K562 (cell line): ENCODE data around the gene BCL2L12. TPM values are rescaled to one million over a fixed set of nuclear protein-coding genes. Genes with fewer than 3 reads are reported as not detected.
A peak's percentile ranks its signal among the peaks of the same experiment; 100 is the strongest.

Source experiments
- ATAC-seq: fragments of 200-7000 bp; cut with Tn5 transposase; 3 replicates; pipeline ENCODE4 v1.9.1; 2020; ENCODE audit warnings: moderate library complexity
- Bru-seq: library from RNA; stranded (reverse); fragments of 400-500 nt; gene quantifications from one replicate; lab custom pipeline; 2021; lab: Mats Ljungman, UMichigan
- BruChase-seq, 2 experiments: library from RNA; stranded (reverse); fragments of 400-500 nt; gene quantifications; one replicate each; lab custom pipeline; 2021; lab: Mats Ljungman, UMichigan
- BruUV-seq: library from RNA; stranded (reverse); fragments of 400-500 nt; replicated peaks from 2 replicates; lab custom pipeline; 2021; lab: Mats Ljungman, UMichigan
- CTCF ChIA-PET: fragments of 300-600 bp; formaldehyde crosslinking; extraction: SDS; loops from one replicate; lab custom pipeline; 2021; ENCODE audit warnings: low intra/inter-chr PET ratio; lab: Yijun Ruan, JAX
- POLR2A ChIA-PET: fragments of 300-600, 350-650 bp; sonication (Branson Sonifier 250); formaldehyde crosslinking; extraction: SDS; loops from one replicate; lab custom pipeline; 2021; ENCODE audit warnings: antibody characterized with exemption, inconsistent platforms; lab: Yijun Ruan, JAX
- DNase-seq, 4 experiments: peaks; one replicate each; pipeline versions ENCODE4 v3.0.0 to v3.0.0-alpha.2; 2011 to 2018; ENCODE audit warnings: low spot score in 3 of 4, mixed read lengths in 3 of 4; ENCODE audit errors: extremely low read depth in 1 of 4
- FAIRE-seq: peaks from 2 replicates; lab custom pipeline; 2011; peaks lifted over from hg19 to GRCh38; lab: Jason Lieb, UNC
- H2AFZ ChIP-seq: 2 replicates; pipeline ENCODE4 v1.6.0; 2011; ENCODE audit warnings: low read depth, low read length, control low read depth, inconsistent platforms
- H3K27ac ChIP-seq: fragments of 200-600 bp; 3 replicates; pipeline ENCODE4 v1.8.0; 2011; ENCODE audit warnings: low read depth, mild to moderate bottlenecking, control low read depth, inconsistent platforms, low read length, moderate library complexity, mixed read lengths; ENCODE audit errors: extremely low read depth
- H3K27me3 ChIP-seq, 2 experiments: fragments of 300-600 bp in 1 of 2; 2 replicates in 1 of 2; 3 replicates in 1 of 2; pipeline versions ENCODE4 v1.6.0 to v1.8.0; 2011; ENCODE audit warnings: inconsistent platforms in 2 of 2, low read length in 2 of 2, mild to moderate bottlenecking in 1 of 2, mixed read lengths in 1 of 2, moderate library complexity in 1 of 2; ENCODE audit not compliant: control insufficient read depth in 2 of 2, insufficient read depth in 2 of 2
- H3K36me3 ChIP-seq: fragments of 300-600 bp; 3 replicates; pipeline ENCODE4 v1.8.0; 2011; ENCODE audit warnings: mild to moderate bottlenecking, low read length, inconsistent platforms; ENCODE audit not compliant: control insufficient read depth, insufficient read depth
- H3K4me1 ChIP-seq, 2 experiments: fragments of 200-600 bp in 1 of 2; replicated peaks in 1 of 2; 2 replicates in 1 of 2; 3 replicates in 1 of 2; pipeline versions ENCODE4 v1.5.1 to v1.8.0; 2011; ENCODE audit warnings: inconsistent platforms in 2 of 2, low read length in 2 of 2, mild to moderate bottlenecking in 1 of 2, mixed read lengths in 1 of 2, moderate library complexity in 1 of 2; ENCODE audit not compliant: control insufficient read depth in 2 of 2, insufficient read depth in 2 of 2
- H3K4me2 ChIP-seq: 2 replicates; pipeline ENCODE4 v1.6.1; 2011; ENCODE audit warnings: low read length, control low read depth, inconsistent platforms, mixed read lengths; ENCODE audit not compliant: insufficient read depth
- H3K4me3 ChIP-seq: fragments of 200-600 bp; sonication (generic), shearing (Covaris generic); 2 replicates; pipeline ENCODE4 v1.5.1; 2016; ENCODE audit warnings: control low read depth, inconsistent platforms
- H3K79me2 ChIP-seq: fragments of 200-600 bp; 3 replicates; pipeline ENCODE4 v1.8.0; 2011; ENCODE audit warnings: low read length, inconsistent platforms; ENCODE audit not compliant: control insufficient read depth, insufficient read depth
- H3K9ac ChIP-seq, 2 experiments: 2 replicates each; pipeline versions ENCODE4 v1.6.0 to v1.6.1; 2011; ENCODE audit warnings: low read depth in 2 of 2, low read length in 2 of 2, control low read depth in 1 of 2, inconsistent platforms in 1 of 2, mild to moderate bottlenecking in 1 of 2, mixed read lengths in 1 of 2; ENCODE audit not compliant: insufficient read depth in 1 of 2
- H3K9me1 ChIP-seq: one replicate; pipeline ENCODE4 v1.6.0; 2011; ENCODE audit warnings: inconsistent platforms, mild to moderate bottlenecking, low read length, moderate library complexity; ENCODE audit not compliant: control insufficient read depth, insufficient read depth
- H3K9me3 ChIP-seq: replicated peaks from 2 replicates; pipeline ENCODE4 v1.5.1; 2011; ENCODE audit warnings: low read depth, low read length, inconsistent platforms; ENCODE audit not compliant: control insufficient read depth, insufficient read depth
- H4K20me1 ChIP-seq: replicated peaks from 2 replicates; pipeline ENCODE4 v1.6.1; 2011; ENCODE audit warnings: low read length, inconsistent platforms, mixed read lengths; ENCODE audit not compliant: control insufficient read depth, insufficient read depth
- CBFA2T2 ChIP-seq: fragments of 450-650 bp; conservative IDR thresholded peaks from 2 replicates; pipeline ENCODE4 v1.6.1; 2017; ENCODE audit warnings: mild to moderate bottlenecking
- CBFA2T3 ChIP-seq: fragments of 450-650 bp; IDR thresholded peaks from 2 replicates; pipeline ENCODE4 v1.6.1; 2017
- ELF2 ChIP-seq: fragments of 250-450 bp; sonication (Bioruptor Pico); IDR thresholded peaks from 2 replicates; pipeline ENCODE4 v1.5.0; 2021; ENCODE audit warnings: mild to moderate bottlenecking
- HLTF ChIP-seq: fragments of 450-650 bp; IDR thresholded peaks from 2 replicates; pipeline ENCODE4 v1.6.1; 2016
- JUN ChIP-seq, 2 experiments: sonication (generic) in 1 of 2; formaldehyde crosslinking in 1 of 2; IDR thresholded peaks; 2 replicates each; pipeline versions ENCODE4 v1.6.1 to v1.8.0; 2012 to 2022; ENCODE audit warnings: borderline replicate concordance in 2 of 2, mild to moderate bottlenecking in 2 of 2, improper control_type of control experiment in 1 of 2, low read depth in 1 of 2, low read length in 1 of 2, missing genetic modification reagents in 1 of 2
- MTA3 ChIP-seq: fragments of 450-650 bp; formaldehyde crosslinking; IDR thresholded peaks from 2 replicates; pipeline ENCODE4 v1.6.1; 2017; ENCODE audit warnings: mild to moderate bottlenecking, borderline replicate concordance
- RBFOX2 ChIP-seq: fragments of 200-400 bp; formaldehyde crosslinking; IDR thresholded peaks from 2 replicates; pipeline ENCODE4 v1.6.1; 2017; ENCODE audit warnings: low read depth, mild to moderate bottlenecking, low read length, moderate library complexity
- RBM17 ChIP-seq: fragments of 200-400 bp; formaldehyde crosslinking; IDR thresholded peaks from 2 replicates; pipeline ENCODE4 v1.6.1; 2017; ENCODE audit warnings: low read depth, mild to moderate bottlenecking, low read length, borderline replicate concordance
- SMAD3 ChIP-seq: fragments of 450-650 bp; formaldehyde crosslinking; conservative IDR thresholded peaks from 2 replicates; pipeline ENCODE4 v1.4.0; 2020; ENCODE audit warnings: mild to moderate bottlenecking
- SMARCA5 ChIP-seq: fragments of 450-650 bp; IDR thresholded peaks from 2 replicates; pipeline ENCODE4 v1.6.1; 2016
- TCF7 ChIP-seq: sonication (generic); IDR thresholded peaks from 2 replicates; pipeline ENCODE4 v1.6.1; 2016; ENCODE audit warnings: antibody characterized with exemption, borderline replicate concordance
- TSC22D4 ChIP-seq: fragments of 450-650 bp; IDR thresholded peaks from 2 replicates; pipeline ENCODE4 v1.6.1; 2016; ENCODE audit warnings: missing genetic modification characterization, missing biosample characterization, control low read depth
- XRCC5 ChIP-seq: fragments of 200-400 bp; formaldehyde crosslinking; IDR thresholded peaks from 2 replicates; pipeline ENCODE4 v1.6.1; 2017; ENCODE audit warnings: low read depth, mild to moderate bottlenecking, low read length
- ZBED1 ChIP-seq: IDR thresholded peaks from 2 replicates; pipeline ENCODE4 v1.6.1; 2014
- ZBTB7A ChIP-seq: IDR thresholded peaks from 2 replicates; pipeline ENCODE4 v1.6.1; 2011; ENCODE audit warnings: low read depth, mild to moderate bottlenecking, low read length, moderate library complexity, borderline replicate concordance; ENCODE audit not compliant: control insufficient read depth
- ZNF707 ChIP-seq: fragments of 250-450 bp; sonication (Bioruptor Pico); conservative IDR thresholded peaks from 2 replicates; pipeline ENCODE4 v1.8.0; 2022; ENCODE audit warnings: inconsistent platforms, mild to moderate bottlenecking, moderate library complexity
- ZNF766 ChIP-seq: fragments of 200-800 bp; sonication (Bioruptor generic); conservative IDR thresholded peaks from 2 replicates; pipeline ENCODE4 v1.6.1; 2016; ENCODE audit warnings: missing genetic modification characterization, missing compliant biosample characterization
- WGBS: fragments of 100-300 bp; shearing (Covaris generic); methylation state at CpG from one replicate; pipeline ENCODE4 v1.1.6; 2016; ENCODE audit warnings: low coverage, mixed read lengths; ENCODE audit not compliant: insufficient coverage; ENCODE audit errors: missing lambda C conversion rate; 5-methylcytosine and 5-hydroxymethylcytosine counted together
- in situ Hi-C: fragments of 300-500 bp; cut with MboI; formaldehyde crosslinking; loops from 4 replicates; pipeline ENCODE4 v1.15.0; 2018; ENCODE audit warnings: inconsistent platforms, mixed read lengths
- intact Hi-C: fragments of 100-400 bp; cut with micrococcal nuclease; formaldehyde crosslinking; loops from 2 replicates; pipeline ENCODE4 v1.14.2; 2022
- long read RNA-seq, 3 experiments: library from polyadenylated mRNA in 2 of 3; library from RNA in 1 of 3; unstranded in 2 of 3; stranded (forward) in 1 of 3; transcript quantifications; one replicate each; pipeline ENCODE4 v2.0.0, GENCODE V29; 2019 to 2022
- polyA minus RNA-seq, 3 experiments: library from RNA; depleted of rRNA, polyadenylated mRNA; stranded (reverse); fragments of >200 nt; gene quantifications; 2 replicates each; pipeline ENCODE4 v1.2.3, GENCODE V29; 2011
- polyA plus RNA-seq, 8 experiments: library from polyadenylated mRNA; depleted of rRNA in 4 of 8; stranded (reverse) in 5 of 8; unstranded in 3 of 8; fragments of >200 nt; fragmentation: Nextera tagmentation in 2 of 8; fragmentation: Illumina TruSeq in 1 of 8; extraction: Ambion mirVana in 2 of 8; extraction: Trizol in 1 of 8; gene quantifications; 2 replicates each; pipeline versions ENCODE4 v1.2.1 to v1.2.3, GENCODE V29; 2011 to 2014; ENCODE audit warnings: inconsistent platforms in 1 of 8, missing spikeins in 1 of 8
- total RNA-seq, 7 experiments: library from RNA; depleted of rRNA in 6 of 7; stranded (reverse); fragments of >200 nt in 6 of 7; fragmentation: Illumina TruSeq in 2 of 7; extraction: Trizol in 2 of 7; gene quantifications; 2 replicates each; pipeline versions ENCODE4 v1.2.1 to v1.2.3, GENCODE V29; 2011 to 2021; ENCODE audit warnings: low replicate concordance in 1 of 7

The BCL2L12 gene
- total RNA-seq (2011; cell fraction: chromatin; rRNA removed; ENCODE audit: low replicate concordance) = 31.5 and 83.3 TPM in 2 replicates
- 79.4 and 85.7 TPM in 2 replicates for total RNA-seq (2011; cell fraction: nucleolus; rRNA removed)
- 47.0 and 50.7 TPM in 2 replicates for total RNA-seq (2011; cell fraction: nucleoplasm; rRNA removed)
- 128 and 169 TPM in 2 replicates for total RNA-seq (2014; rRNA removed)
- total RNA-seq (2014; rRNA removed; fragmentation: Illumina TruSeq; extraction: Trizol) = 17.0 and 18.8 TPM in 2 replicates
- total RNA-seq (2015; rRNA removed; fragmentation: Illumina TruSeq; extraction: Trizol) = 26.5 and 29.4 TPM in 2 replicates
- 183 and 185 TPM in 2 replicates for total RNA-seq (2021)
- polyA plus RNA-seq (2011; rRNA removed) = 81.2 and 95.3 TPM in 2 replicates
- polyA plus RNA-seq (2011; cell fraction: cytosol; rRNA removed) = 132 and 350 TPM in 2 replicates
- 132 and 212 TPM in 2 replicates for polyA plus RNA-seq (2011; cell fraction: nucleus; rRNA removed)
- polyA plus RNA-seq (2012) = 164 and 177 TPM in 2 replicates
- 85.6 and 184 TPM in 2 replicates for polyA plus RNA-seq (2014; fragmentation: Illumina TruSeq; extraction: Trizol)
- 1 to 10 TPM; 7.4 to 7.5 TPM for polyA plus RNA-seq (2014; fragmentation: Nextera tagmentation; extraction: Ambion mirVana)
- 263 and 282 TPM in 2 replicates for polyA plus RNA-seq (2014; rRNA removed)
- polyA minus RNA-seq (2011; rRNA and poly(A)+ RNA removed) = 8.8 and 10.7 TPM in 2 replicates
- 29.2 and 36.0 TPM in 2 replicates for polyA minus RNA-seq (2011; cell fraction: cytosol; rRNA and poly(A)+ RNA removed)
- polyA minus RNA-seq (2011; cell fraction: nucleus; rRNA and poly(A)+ RNA removed) = 22.6 and 24.0 TPM in 2 replicates
- Bru-seq, nascent RNA = percentile 90 among the genes with signal in this experiment
- BruChase-seq, experiment 1, labeled RNA remaining after a 2-hour chase = percentile 91 among the genes with signal in this experiment
- BruChase-seq, experiment 2, labeled RNA remaining after a 6-hour chase = percentile 92 among the genes with signal in this experiment
- long read RNA-seq, experiment 1, transcript BCL2L12-212 (7 exons, 1,854 nt) = major isoform, 106 of 257 reads
- long read RNA-seq, experiment 1, transcript BCL2L12-207 (6 exons, 893 nt) = minor isoform, 13 of 257 reads
- long read RNA-seq, experiment 1, partial matches to known transcripts = 109 of 257 reads
- long read RNA-seq, experiment 1, other reads (novel, unspliced or antisense) = 22 of 257 reads
- long read RNA-seq, experiment 2, transcript BCL2L12-207 (6 exons, 893 nt) = minor isoform, 16 of 219 reads
- long read RNA-seq, experiment 2, transcript BCL2L12-212 (7 exons, 1,854 nt) = major isoform, 142 of 219 reads
- long read RNA-seq, experiment 2, partial matches to known transcripts = 28 of 219 reads
- long read RNA-seq, experiment 2, other reads (novel, unspliced or antisense) = 26 of 219 reads
- long read RNA-seq, experiment 3, transcript BCL2L12-207 (6 exons, 893 nt) = minor isoform, 12 of 161 reads
- long read RNA-seq, experiment 3, transcript BCL2L12-212 (7 exons, 1,854 nt) = major isoform, 121 of 161 reads
- long read RNA-seq, experiment 3, transcript BCL2L12-204 (5 exons, 620 nt) = minor isoform, 6 of 161 reads
- long read RNA-seq, experiment 3, partial matches to known transcripts = 11 of 161 reads
- long read RNA-seq, experiment 3, other reads (novel, unspliced or antisense) = 10 of 161 reads

GRCh38 chr19:49665351-49666119 lies at the start of gene BCL2L12, which contains the start of gene IRF3:
Gene BCL2L12 (plus strand): TSS chr19:49665933. CDS start chr19:49666693, 760 bp downstream.
Gene IRF3 (minus strand): TSS chr19:49665857. CDS start chr19:49664838, 1,019 bp downstream.
- Histone ChIP-seq H3K4me2 (peak within 1 kb of the TSS; percentile 99), H3K9me1 (no peaks in the 10 kb centered on the region), H3K79me2 (peaks cover 58% of the 10 kb centered on the region), H3K9ac (peak within 1 kb of the TSS; percentile 95 to 98), H4K20me1 (peaks cover 6% of the 10 kb centered on the region; the same call in 1 of the 2 replicates), H3K4me1 (peaks cover 7 to 33% of the 10 kb centered on the region in 2 experiments; a peak in 4 of 5 replicates), H3K9me3 (no peaks in the 10 kb centered on the region), H3K4me3 (peak within 1 kb of the TSS; percentile 81), H3K27me3 (no peaks in the 10 kb centered on the region), H2AFZ (peak within 1 kb of the TSS; percentile 95), H3K36me3 (peaks cover 59% of the 10 kb centered on the region), H3K27ac (peak within 1 kb of the TSS; percentile 91)
- in situ Hi-C loops = no loop called here
- ChIA-PET CTCF (no interaction called here), POLR2A (interaction anchor here (0.8 to 6.1 kb wide), 5 partner anchors 10 to 119 kb away, joined by 3 to 35 read pairs (median 6); partner anchors contain the start of gene PRMT1)
- TSS peak; percentile 73 for BruUV-seq
- WGBS = under 1% methylated on average over 45 of the region's 50 CpGs
- DNase-seq = peak; percentile 85 to 99 (median 91)
- peak; percentile 97 for FAIRE-seq
- intact Hi-C loops = loop anchor here (2.0 kb wide), 1 partner anchor 75 kb away; the partner anchor contains the start of gene PRR12
- ATAC-seq = peak; percentile 92
- TF ChIP-seq JUN (IDR thresholded peaks at IDR 0.05; ENCODE audit: borderline replicate concordance, low read depth, low read length) = no peak
- no peak for TF ChIP-seq JUN (CRISPR knock-in tag; IDR thresholded peaks at IDR 0.05; ENCODE audit: borderline replicate concordance)
- TF ChIP-seq ELF2 (CRISPR knock-in tag) = peak; percentile 65; the same call in 1 of the 2 replicates
- TF ChIP-seq ZBTB7A = peak; percentile 42; the same call in 1 of the 2 replicates
- no peak for TF ChIP-seq TCF7
- no peak for TF ChIP-seq CBFA2T3
- no peak for TF ChIP-seq ZBED1
- no peak for TF ChIP-seq MTA3
- TF ChIP-seq RBM17 = no peak
- no peak for TF ChIP-seq ZNF707 (CRISPR knock-in tag)
- TF ChIP-seq HLTF = peak; percentile 52; the same call in 1 of the 2 replicates
- TF ChIP-seq TSC22D4 (tag) = no peak
- peak; percentile 93 for TF ChIP-seq RBFOX2
- no peak for TF ChIP-seq XRCC5
- no peak for TF ChIP-seq SMAD3 (CRISPR knock-in tag)
- TF ChIP-seq SMARCA5 = no peak
- TF ChIP-seq CBFA2T2 = no peak
- no peak for TF ChIP-seq ZNF766 (CRISPR knock-in tag)
